ENCODE results near the gene LNX2.

Gene LNX2

GRCh38 chr13:27605099-27605498, 15.2 kb downstream of the LNX2 start:
- DNase-seq, result no peak

GRCh38 chr13:27601803-27602202, 18.5 kb downstream of the LNX2 start:
- no peak for DNase-seq

- DNase-seq, result no peak
Observed at GRCh38 chr13:27601208-27601607, 19.1 kb downstream of the LNX2 start.

- DNase-seq, result no peak
Observed at GRCh38 chr13:27600711-27601110, 19.6 kb downstream of the LNX2 start.

GRCh38 chr13:27599845-27600553, 20.3 kb downstream of the LNX2 start:
- DNase-seq, result no peak

GRCh38 chr13:27599096-27599495, 21.2 kb downstream of the LNX2 start:
- no peak for DNase-seq

- DNase-seq, result no peak
Observed at GRCh38 chr13:27595055-27595811, 25.1 kb downstream of the LNX2 start.

- no peak for DNase-seq
Observed at GRCh38 chr13:27593267-27593666, 27.1 kb downstream of the LNX2 start.

- no peak for DNase-seq
Observed at GRCh38 chr13:27592865-27593264, 27.5 kb downstream of the LNX2 start.

- DNase-seq, result no peak
Observed at GRCh38 chr13:27588405-27588804, 31.9 kb downstream of the LNX2 start.

- no peak for DNase-seq
Observed at GRCh38 chr13:27587095-27587746, 33.1 kb downstream of the LNX2 start.

GRCh38 chr13:27583645-27584044, 36.7 kb downstream of the LNX2 start:
- DNase-seq, result no peak

- no peak for DNase-seq
Observed at GRCh38 chr13:27578121-27579030, 42.0 kb downstream of the LNX2 start.

GRCh38 chr13:27574661-27575060, 45.7 kb downstream of the LNX2 start:
- no peak for DNase-seq

GRCh38 chr13:27573265-27573664, 47.1 kb downstream of the LNX2 start:
- DNase-seq, result no peak

- DNase-seq, result no peak
Observed at GRCh38 chr13:27572234-27572901, 48.0 kb downstream of the LNX2 start.

GRCh38 chr13:27570906-27571305, 49.4 kb downstream of the LNX2 start:
- no peak for DNase-seq

GRCh38 chr13:27569405-27569804, 50.9 kb downstream of the LNX2 start:
- DNase-seq, result no peak

- DNase-seq, result no peak
Observed at GRCh38 chr13:27565818-27566217, 54.5 kb downstream of the LNX2 start.

- no peak for DNase-seq
Observed at GRCh38 chr13:27562457-27562856, 57.9 kb downstream of the LNX2 start.

- DNase-seq, result no peak
Observed at GRCh38 chr13:27559719-27560118, 60.6 kb downstream of the LNX2 start.

GRCh38 chr13:27556109-27556508, 64.2 kb downstream of the LNX2 start:
- no peak for DNase-seq
